ENCODE data around the gene GOLGA7B.
"Not testable (repeated sequence)": the region's sequence is repeated elsewhere in the genome, so short reads cannot be mapped to it uniquely, and the experiment has no call there.

DNA sequence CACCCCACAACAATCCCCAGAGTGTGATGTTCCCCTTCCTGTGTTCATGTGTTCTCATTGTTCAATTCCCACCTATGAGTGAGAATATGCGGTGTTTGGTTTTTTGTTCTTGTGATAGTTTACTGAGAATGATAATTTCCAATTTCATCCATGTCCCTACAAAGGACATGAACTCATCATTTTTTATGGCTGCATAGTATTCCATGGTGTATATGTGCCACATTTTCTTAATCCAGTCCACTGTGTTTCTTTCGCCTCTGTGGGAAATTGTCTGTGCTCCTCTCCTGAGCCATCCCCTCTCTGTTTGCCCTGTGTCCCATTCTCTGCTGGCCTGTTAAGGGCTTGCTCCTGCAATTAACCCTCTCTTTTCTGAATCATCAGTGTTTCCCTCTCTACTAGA, 5.7 kb upstream of the GOLGA7B start:
- TF ChIP-seq, protein P1, sequence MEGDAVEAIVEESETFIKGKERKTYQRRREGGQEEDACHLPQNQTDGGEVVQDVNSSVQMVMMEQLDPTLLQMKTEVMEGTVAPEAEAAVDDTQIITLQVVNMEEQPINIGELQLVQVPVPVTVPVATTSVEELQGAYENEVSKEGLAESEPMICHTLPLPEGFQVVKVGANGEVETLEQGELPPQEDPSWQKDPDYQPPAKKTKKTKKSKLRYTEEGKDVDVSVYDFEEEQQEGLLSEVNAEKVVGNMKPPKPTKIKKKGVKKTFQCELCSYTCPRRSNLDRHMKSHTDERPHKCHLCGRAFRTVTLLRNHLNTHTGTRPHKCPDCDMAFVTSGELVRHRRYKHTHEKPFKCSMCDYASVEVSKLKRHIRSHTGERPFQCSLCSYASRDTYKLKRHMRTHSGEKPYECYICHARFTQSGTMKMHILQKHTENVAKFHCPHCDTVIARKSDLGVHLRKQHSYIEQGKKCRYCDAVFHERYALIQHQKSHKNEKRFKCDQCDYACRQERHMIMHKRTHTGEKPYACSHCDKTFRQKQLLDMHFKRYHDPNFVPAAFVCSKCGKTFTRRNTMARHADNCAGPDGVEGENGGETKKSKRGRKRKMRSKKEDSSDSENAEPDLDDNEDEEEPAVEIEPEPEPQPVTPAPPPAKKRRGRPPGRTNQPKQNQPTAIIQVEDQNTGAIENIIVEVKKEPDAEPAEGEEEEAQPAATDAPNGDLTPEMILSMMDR (IDR thresholded peaks at IDR 0.05) = not testable (repeated sequence)
- not testable (repeated sequence) for TF ChIP-seq POLR2A (IDR thresholded peaks at IDR 0.05)
